SK-N-SH treated with all-trans-retinoic acid at 6 μM for 48 hours (cell line): Measurements from ENCODE around the gene NCAM2.

Source experiments
- OSR1 ChIP-seq: fragments of 250-450 bp; sonication (Bioruptor Pico); IDR thresholded peaks from 2 replicates; pipeline ENCODE4 v1.8.0; 2022; ENCODE audit warnings: moderate library complexity, mild to moderate bottlenecking, inconsistent platforms
- RARB ChIP-seq: fragments of 250-450 bp; sonication (Bioruptor Pico); IDR thresholded peaks from 2 replicates; pipeline ENCODE4 v1.8.0; 2021; ENCODE audit warnings: mild to moderate bottlenecking, moderate library complexity
- SNAI2 ChIP-seq: fragments of 250-450 bp; sonication (Bioruptor Pico); IDR thresholded peaks from 2 replicates; pipeline ENCODE4 v1.5.0; 2020; ENCODE audit warnings: mild to moderate bottlenecking, moderate library complexity
- ZFP3 ChIP-seq: fragments of 250-450 bp; sonication (Bioruptor Pico); IDR thresholded peaks from 2 replicates; pipeline ENCODE4 v1.5.0; 2020; ENCODE audit warnings: mild to moderate bottlenecking, moderate library complexity
- TF ChIP-seq, protein P1 (sequence below): fragments of 250-450 bp; sonication (Bioruptor Pico); IDR thresholded peaks from 2 replicates; pipeline ENCODE4 v1.5.1; 2021; ENCODE audit warnings: mild to moderate bottlenecking, moderate library complexity
- TF ChIP-seq, protein P2 (sequence below): fragments of 250-450 bp; sonication (Bioruptor Pico); IDR thresholded peaks from 2 replicates; pipeline ENCODE4 v1.8.0; 2020; ENCODE audit warnings: mild to moderate bottlenecking, moderate library complexity, borderline replicate concordance
- TF ChIP-seq, protein P3 (sequence below): fragments of 250-450 bp; sonication (Bioruptor Pico); IDR thresholded peaks from 2 replicates; pipeline ENCODE4 v1.8.0; 2021; ENCODE audit warnings: low read depth, mild to moderate bottlenecking, moderate library complexity, borderline replicate concordance

DNA sequence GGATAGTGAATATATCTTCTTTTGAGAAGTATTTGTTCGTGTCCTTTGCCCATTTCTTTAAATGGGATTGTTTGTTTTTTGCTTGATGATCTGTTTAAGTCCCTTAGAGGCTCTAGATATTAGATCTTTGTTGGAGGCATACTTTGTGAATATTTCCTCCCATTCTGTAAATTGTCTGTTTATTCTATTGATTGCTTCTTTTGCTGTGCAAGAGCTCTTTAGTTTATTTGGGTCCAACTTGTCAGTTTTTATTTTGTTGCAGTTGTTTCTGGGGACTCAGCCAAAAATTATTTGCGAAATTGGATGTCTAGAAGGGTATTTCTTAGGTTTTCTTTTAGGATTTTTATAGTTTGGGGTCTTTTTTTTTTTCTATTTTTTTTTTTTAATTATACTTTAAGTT lies 302.8 kb downstream of the NCAM2 start:
- TF ChIP-seq, protein P1, sequence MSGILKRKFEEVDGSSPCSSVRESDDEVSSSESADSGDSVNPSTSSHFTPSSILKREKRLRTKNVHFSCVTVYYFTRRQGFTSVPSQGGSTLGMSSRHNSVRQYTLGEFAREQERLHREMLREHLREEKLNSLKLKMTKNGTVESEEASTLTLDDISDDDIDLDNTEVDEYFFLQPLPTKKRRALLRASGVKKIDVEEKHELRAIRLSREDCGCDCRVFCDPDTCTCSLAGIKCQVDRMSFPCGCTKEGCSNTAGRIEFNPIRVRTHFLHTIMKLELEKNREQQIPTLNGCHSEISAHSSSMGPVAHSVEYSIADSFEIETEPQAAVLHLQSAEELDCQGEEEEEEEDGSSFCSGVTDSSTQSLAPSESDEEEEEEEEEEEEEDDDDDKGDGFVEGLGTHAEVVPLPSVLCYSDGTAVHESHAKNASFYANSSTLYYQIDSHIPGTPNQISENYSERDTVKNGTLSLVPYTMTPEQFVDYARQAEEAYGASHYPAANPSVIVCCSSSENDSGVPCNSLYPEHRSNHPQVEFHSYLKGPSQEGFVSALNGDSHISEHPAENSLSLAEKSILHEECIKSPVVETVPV (CRISPR knock-in tag): no peak
- TF ChIP-seq RARB (CRISPR knock-in tag) (no peak), ZFP3 (CRISPR knock-in tag) (no peak), OSR1 (CRISPR knock-in tag) (no peak), SNAI2 (no peak)
- TF ChIP-seq, protein P2, sequence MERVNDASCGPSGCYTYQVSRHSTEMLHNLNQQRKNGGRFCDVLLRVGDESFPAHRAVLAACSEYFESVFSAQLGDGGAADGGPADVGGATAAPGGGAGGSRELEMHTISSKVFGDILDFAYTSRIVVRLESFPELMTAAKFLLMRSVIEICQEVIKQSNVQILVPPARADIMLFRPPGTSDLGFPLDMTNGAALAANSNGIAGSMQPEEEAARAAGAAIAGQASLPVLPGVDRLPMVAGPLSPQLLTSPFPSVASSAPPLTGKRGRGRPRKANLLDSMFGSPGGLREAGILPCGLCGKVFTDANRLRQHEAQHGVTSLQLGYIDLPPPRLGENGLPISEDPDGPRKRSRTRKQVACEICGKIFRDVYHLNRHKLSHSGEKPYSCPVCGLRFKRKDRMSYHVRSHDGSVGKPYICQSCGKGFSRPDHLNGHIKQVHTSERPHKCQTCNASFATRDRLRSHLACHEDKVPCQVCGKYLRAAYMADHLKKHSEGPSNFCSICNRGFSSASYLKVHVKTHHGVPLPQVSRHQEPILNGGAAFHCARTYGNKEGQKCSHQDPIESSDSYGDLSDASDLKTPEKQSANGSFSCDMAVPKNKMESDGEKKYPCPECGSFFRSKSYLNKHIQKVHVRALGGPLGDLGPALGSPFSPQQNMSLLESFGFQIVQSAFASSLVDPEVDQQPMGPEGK: no peak
- TF ChIP-seq, protein P3, sequence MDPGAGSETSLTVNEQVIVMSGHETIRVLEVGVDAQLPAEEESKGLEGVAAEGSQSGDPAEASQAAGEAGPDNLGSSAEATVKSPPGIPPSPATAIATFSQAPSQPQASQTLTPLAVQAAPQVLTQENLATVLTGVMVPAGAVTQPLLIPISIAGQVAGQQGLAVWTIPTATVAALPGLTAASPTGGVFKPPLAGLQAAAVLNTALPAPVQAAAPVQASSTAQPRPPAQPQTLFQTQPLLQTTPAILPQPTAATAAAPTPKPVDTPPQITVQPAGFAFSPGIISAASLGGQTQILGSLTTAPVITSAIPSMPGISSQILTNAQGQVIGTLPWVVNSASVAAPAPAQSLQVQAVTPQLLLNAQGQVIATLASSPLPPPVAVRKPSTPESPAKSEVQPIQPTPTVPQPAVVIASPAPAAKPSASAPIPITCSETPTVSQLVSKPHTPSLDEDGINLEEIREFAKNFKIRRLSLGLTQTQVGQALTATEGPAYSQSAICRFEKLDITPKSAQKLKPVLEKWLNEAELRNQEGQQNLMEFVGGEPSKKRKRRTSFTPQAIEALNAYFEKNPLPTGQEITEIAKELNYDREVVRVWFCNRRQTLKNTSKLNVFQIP (CRISPR knock-in tag): no peak
